Caco-2 (cell line): ENCODE data around the gene CLVS2. TPM values are rescaled to one million over a fixed set of nuclear protein-coding genes. Genes with fewer than 3 reads are reported as not detected.
A peak's percentile ranks its signal among the peaks of the same experiment; 100 is the strongest.

Source experiments
- BruUV-seq: library from RNA; stranded (reverse); fragments of 400-500 nt; replicated peaks from 2 replicates; lab custom pipeline; 2021; lab: Mats Ljungman, UMichigan
- CTCF ChIA-PET: fragments of 300-600 bp; sonication (Branson Sonifier 250); formaldehyde crosslinking; loops from one replicate; lab custom pipeline; 2022; ENCODE audit warnings: antibody characterized with exemption; lab: Charles Lee
- POLR2A ChIA-PET: fragments of 300-600 bp; sonication (Branson Sonifier 250); formaldehyde crosslinking; loops from one replicate; lab custom pipeline; 2022; ENCODE audit warnings: antibody characterized with exemption; lab: Charles Lee
- DNase-seq, 2 experiments: peaks; one replicate each; pipeline versions ENCODE4 v3.0.0 to v3.0.0-alpha.2; 2020 to 2022
- H3K27me3 ChIP-seq: replicated peaks from 2 replicates; pipeline ENCODE4 v1.6.0; 2011; ENCODE audit warnings: low read length; ENCODE audit not compliant: control insufficient read depth, insufficient read depth
- H3K36me3 ChIP-seq: 2 replicates; pipeline ENCODE4 v1.5.1; 2011; ENCODE audit warnings: low read length; ENCODE audit not compliant: control insufficient read depth, insufficient read depth
- H3K4me1 ChIP-seq: fragments of 250-450 bp; sonication (Bioruptor Pico); 2 replicates; pipeline ENCODE4 v1.5.1; 2020; ENCODE audit warnings: mild to moderate bottlenecking
- H3K4me3 ChIP-seq: 2 replicates; pipeline ENCODE4 v1.5.1; 2011; ENCODE audit warnings: low read depth, mild to moderate bottlenecking, control low read depth, low read length
- H3K9me3 ChIP-seq: fragments of 250-450 bp; sonication (Bioruptor Pico); 2 replicates; pipeline ENCODE4 v1.5.1; 2020; ENCODE audit warnings: mild to moderate bottlenecking, moderate library complexity
- H3K27ac Mint-ChIP-seq: one replicate; pipeline ENCODE4 v1.8.0; 2022; ENCODE audit warnings: mixed read lengths; ENCODE audit not compliant: unreplicated experiment
- H3K27me3 Mint-ChIP-seq: one replicate; pipeline ENCODE4 v1.8.0; 2022; ENCODE audit warnings: mixed read lengths; ENCODE audit not compliant: insufficient read depth, unreplicated experiment
- H3K36me3 Mint-ChIP-seq: one replicate; pipeline ENCODE4 v1.8.0; 2022; ENCODE audit warnings: mild to moderate bottlenecking, mixed read lengths; ENCODE audit not compliant: insufficient read depth, unreplicated experiment
- H3K4me1 Mint-ChIP-seq: one replicate; pipeline ENCODE4 v1.8.0; 2022; ENCODE audit warnings: low read depth, mixed read lengths; ENCODE audit not compliant: unreplicated experiment
- H3K4me3 Mint-ChIP-seq: one replicate; pipeline ENCODE4 v1.8.0; 2022; ENCODE audit warnings: mild to moderate bottlenecking, moderate library complexity, mixed read lengths; ENCODE audit not compliant: unreplicated experiment
- H3K9me3 Mint-ChIP-seq: one replicate; pipeline ENCODE4 v1.8.0; 2022; ENCODE audit warnings: mixed read lengths; ENCODE audit not compliant: unreplicated experiment
- intact Hi-C: fragments of 100-400 bp; cut with micrococcal nuclease; formaldehyde crosslinking; loops from one replicate; pipeline ENCODE4 v1.10.0; 2022; ENCODE audit not compliant: unreplicated experiment
- total RNA-seq: library from RNA; stranded (reverse); gene quantifications from 2 replicates; pipeline ENCODE4 v1.2.3, GENCODE V29; 2022
- TF ChIP-seq, protein P1 (sequence below), 2 experiments: fragments of 200-600 bp in 1 of 2; IDR thresholded peaks; 1 replicate in 1 of 2; 2 replicates in 1 of 2; pipeline versions ENCODE4 v1.5.1 to v1.8.0; 2011 to 2022; ENCODE audit warnings: antibody characterized with exemption in 1 of 2, control low read depth in 1 of 2, inconsistent platforms in 1 of 2, low read depth in 1 of 2, low read length in 1 of 2, mild to moderate bottlenecking in 1 of 2, moderate library complexity in 1 of 2; ENCODE audit not compliant: insufficient read depth in 1 of 2, severe bottlenecking in 1 of 2, unreplicated experiment in 1 of 2

Gene CLVS2
- total RNA-seq, 1 experiment from 2014 or later, result not detected

GRCh38 chr6:123116370-123116769 is 120.3 kb downstream of the CLVS2 start:
- H3K4me3 ChIP-seq, result no peak overlapping the region
- Mint-ChIP-seq H3K9me3 (no peaks in the 10 kb centered on the region), H3K27ac (no peak overlapping the region), H3K36me3 (no peaks in the 10 kb centered on the region), H3K4me1 (no peaks in the 10 kb centered on the region), H3K4me3 (no peak overlapping the region), H3K27me3 (no peaks in the 10 kb centered on the region)
- no peaks in the 10 kb centered on the region for H3K4me1 ChIP-seq
- no TSS peak for BruUV-seq
- TF ChIP-seq, protein P1, sequence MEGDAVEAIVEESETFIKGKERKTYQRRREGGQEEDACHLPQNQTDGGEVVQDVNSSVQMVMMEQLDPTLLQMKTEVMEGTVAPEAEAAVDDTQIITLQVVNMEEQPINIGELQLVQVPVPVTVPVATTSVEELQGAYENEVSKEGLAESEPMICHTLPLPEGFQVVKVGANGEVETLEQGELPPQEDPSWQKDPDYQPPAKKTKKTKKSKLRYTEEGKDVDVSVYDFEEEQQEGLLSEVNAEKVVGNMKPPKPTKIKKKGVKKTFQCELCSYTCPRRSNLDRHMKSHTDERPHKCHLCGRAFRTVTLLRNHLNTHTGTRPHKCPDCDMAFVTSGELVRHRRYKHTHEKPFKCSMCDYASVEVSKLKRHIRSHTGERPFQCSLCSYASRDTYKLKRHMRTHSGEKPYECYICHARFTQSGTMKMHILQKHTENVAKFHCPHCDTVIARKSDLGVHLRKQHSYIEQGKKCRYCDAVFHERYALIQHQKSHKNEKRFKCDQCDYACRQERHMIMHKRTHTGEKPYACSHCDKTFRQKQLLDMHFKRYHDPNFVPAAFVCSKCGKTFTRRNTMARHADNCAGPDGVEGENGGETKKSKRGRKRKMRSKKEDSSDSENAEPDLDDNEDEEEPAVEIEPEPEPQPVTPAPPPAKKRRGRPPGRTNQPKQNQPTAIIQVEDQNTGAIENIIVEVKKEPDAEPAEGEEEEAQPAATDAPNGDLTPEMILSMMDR (IDR thresholded peaks at IDR 0.05; ENCODE audit: insufficient read depth in 1 of 2, low read depth in 1 of 2, low read length in 1 of 2, severe bottlenecking in 1 of 2, unreplicated experiment in 1 of 2), result no peak
- intact Hi-C loops, result no loop called here
- DNase-seq, result no peak
- ChIA-PET POLR2A (no interaction called here), CTCF (no interaction called here)
- no peaks in the 10 kb centered on the region for H3K36me3 ChIP-seq
- no peaks in the 10 kb centered on the region for H3K27me3 ChIP-seq
- H3K9me3 ChIP-seq, result no peaks in the 10 kb centered on the region

GRCh38 chr6:123117145-123117908 is 121.3 kb downstream of the CLVS2 start:
- H3K9me3 ChIP-seq, result no peaks in the 10 kb centered on the region
- Mint-ChIP-seq H3K9me3 (no peaks in the 10 kb centered on the region), H3K27ac (no peak overlapping the region), H3K4me3 (no peak overlapping the region), H3K4me1 (no peaks in the 10 kb centered on the region), H3K27me3 (no peaks in the 10 kb centered on the region), H3K36me3 (no peaks in the 10 kb centered on the region)
- TF ChIP-seq, protein P1 (IDR thresholded peaks at IDR 0.05; ENCODE audit: insufficient read depth in 1 of 2, low read depth in 1 of 2, low read length in 1 of 2, severe bottlenecking in 1 of 2, unreplicated experiment in 1 of 2), result no peak
- H3K4me1 ChIP-seq, result no peaks in the 10 kb centered on the region
- no peaks in the 10 kb centered on the region for H3K27me3 ChIP-seq
- no TSS peak for BruUV-seq
- CTCF ChIA-PET, result no interaction called here
- POLR2A ChIA-PET, result no interaction called here
- intact Hi-C loops, result no loop called here
- DNase-seq, result no peak
- no peaks in the 10 kb centered on the region for H3K36me3 ChIP-seq
- no peak overlapping the region for H3K4me3 ChIP-seq

- Histone ChIP-seq H3K4me3 (no peak overlapping the region), H3K9me3 (no peaks in the 10 kb centered on the region), H3K4me1 (no peaks in the 10 kb centered on the region), H3K27me3 (no peaks in the 10 kb centered on the region), H3K36me3 (no peaks in the 10 kb centered on the region)
- Mint-ChIP-seq H3K9me3 (no peaks in the 10 kb centered on the region), H3K27ac (no peak overlapping the region), H3K36me3 (no peaks in the 10 kb centered on the region), H3K27me3 (no peaks in the 10 kb centered on the region), H3K4me1 (no peaks in the 10 kb centered on the region), H3K4me3 (no peak overlapping the region)
- no TSS peak for BruUV-seq
- TF ChIP-seq, protein P1 (IDR thresholded peaks at IDR 0.05; ENCODE audit: insufficient read depth in 1 of 2, low read depth in 1 of 2, low read length in 1 of 2, severe bottlenecking in 1 of 2, unreplicated experiment in 1 of 2), result no peak
- intact Hi-C loops, result no loop called here
- CTCF ChIA-PET, result no interaction called here
- peak in 1 of 2 experiments; percentile 2 for DNase-seq
- POLR2A ChIA-PET, result no interaction called here
Observed at GRCh38 chr6:123118811-123119210, 122.8 kb downstream of the CLVS2 start.

Other genes starting within 250 kb of the CLVS2 start
- 0.63 TPM in 1 of 2 replicates, not detected in the other for gene FABP7, start 216.5 kb upstream of the CLVS2 start, total RNA-seq
- 20.4 and 21.7 TPM in 2 replicates for gene SMPDL3A, start 207.0 kb upstream of the CLVS2 start, total RNA-seq